GM19099 (cell line): ENCODE measurements around the gene CLK3.

Source experiments
- POLR2A ChIP-seq: IDR thresholded peaks from 3 replicates; pipeline ENCODE4 v1.6.1; 2011; ENCODE audit warnings: low read depth; ENCODE audit not compliant: insufficient read length; ENCODE audit errors: extremely low read depth

CLK3 gene

DNA sequence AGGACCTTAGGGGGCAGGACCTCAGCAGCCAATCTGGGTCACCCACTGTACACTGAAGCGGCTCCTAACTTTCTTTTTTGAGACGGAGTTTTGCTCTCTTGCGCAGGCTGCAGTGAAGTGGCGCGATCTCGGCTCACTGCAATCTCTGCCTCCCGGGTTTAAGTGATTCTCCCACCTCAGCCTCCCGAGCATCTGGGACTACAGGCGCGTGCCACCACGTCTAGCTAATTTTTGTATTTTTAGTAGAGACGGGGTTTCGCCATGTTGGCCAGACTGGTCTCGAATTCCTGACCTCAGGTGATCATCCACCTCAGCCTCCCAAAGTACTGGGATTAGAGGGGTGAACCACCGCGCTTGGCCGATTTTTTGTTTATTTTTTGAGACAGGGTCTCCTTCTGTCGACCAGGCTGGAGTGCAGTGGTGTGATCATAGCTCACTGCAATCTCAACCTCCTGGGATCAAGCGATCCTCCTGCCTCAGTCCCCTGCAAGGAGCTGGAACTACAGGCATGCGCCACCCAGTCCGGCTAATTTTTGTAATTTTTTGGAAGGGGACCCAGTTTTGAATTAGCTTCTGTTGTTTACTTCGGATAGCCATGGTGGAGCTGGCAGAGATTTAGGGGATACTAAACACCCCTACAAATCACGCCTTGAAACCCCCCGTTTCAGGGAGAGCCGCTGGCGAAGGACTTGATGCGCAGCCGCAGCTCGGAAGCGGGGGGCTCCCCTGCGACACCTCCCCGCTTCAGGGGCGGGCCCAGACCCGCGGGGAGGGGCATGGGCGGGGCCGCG lies 1.5 kb upstream of the CLK3 start:
- no peak for TF ChIP-seq POLR2A

DNA sequence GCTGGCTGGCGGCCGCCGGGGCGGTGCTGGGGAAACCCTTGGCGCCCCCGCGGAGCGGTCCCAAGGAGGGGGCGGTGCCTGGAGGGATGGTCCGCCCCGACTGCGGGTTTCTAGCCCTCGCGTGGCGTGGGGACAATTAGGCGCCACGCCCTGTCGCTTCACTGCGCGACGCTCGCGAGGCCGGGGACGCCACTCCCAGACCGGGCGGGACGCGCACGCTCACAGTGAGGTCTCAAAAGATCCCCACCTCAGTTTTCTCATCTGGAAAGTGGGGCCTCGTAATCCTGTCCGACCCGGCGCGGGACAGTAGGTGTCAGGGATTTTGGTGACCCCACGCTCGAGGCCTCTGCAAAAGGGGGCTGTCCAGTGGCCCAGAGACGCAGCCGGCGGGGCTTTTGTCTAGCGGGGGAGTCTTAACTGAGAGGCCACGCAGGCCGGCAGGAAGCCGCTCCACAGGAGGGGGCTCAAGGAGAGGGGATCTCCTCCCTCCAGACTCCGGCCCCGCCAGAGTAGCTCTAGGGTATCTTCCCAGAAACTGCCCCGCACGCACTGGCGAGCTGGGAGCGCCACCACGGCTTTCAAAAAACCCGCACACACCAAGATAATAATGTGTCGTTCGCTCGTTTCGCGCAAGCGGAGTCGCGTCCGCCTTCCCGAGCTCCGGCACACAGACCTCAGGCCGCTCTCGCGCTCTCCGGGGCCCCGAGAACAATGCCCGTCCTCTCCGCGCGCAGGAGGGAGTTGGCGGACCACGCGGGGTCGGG lies 710 bp upstream of the CLK3 start:
- TF ChIP-seq POLR2A, result no peak

DNA sequence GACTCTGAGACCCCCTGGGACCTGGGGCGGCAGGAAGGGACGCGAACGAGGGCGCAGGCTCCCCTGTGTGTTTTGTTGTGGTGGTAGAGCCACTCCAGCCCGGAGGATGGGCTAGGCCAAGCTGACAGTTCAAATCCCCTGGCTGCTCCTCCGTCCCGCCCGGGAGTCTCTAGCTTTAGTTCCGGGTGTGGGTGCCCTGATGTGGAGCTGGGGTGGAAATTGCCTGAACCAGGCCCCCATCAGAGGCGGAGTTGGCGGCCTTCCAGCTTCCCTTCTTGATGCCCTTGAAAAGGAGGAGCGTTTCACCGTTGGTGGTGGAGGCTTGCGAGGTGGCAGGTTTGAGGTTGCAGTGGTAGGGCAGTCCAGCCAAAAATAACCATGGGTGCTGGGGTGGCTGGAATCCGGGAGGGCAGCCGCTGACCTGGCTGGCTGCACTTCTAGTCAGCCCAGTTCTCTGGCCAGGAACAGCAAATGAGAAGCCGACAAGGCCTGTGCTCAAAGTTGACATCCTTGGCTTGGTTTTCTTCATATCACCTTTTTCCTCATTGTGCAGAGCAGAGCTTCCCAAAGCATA lies 817 bp downstream of the CLK3 start:
- TF ChIP-seq POLR2A, result no peak

DNA sequence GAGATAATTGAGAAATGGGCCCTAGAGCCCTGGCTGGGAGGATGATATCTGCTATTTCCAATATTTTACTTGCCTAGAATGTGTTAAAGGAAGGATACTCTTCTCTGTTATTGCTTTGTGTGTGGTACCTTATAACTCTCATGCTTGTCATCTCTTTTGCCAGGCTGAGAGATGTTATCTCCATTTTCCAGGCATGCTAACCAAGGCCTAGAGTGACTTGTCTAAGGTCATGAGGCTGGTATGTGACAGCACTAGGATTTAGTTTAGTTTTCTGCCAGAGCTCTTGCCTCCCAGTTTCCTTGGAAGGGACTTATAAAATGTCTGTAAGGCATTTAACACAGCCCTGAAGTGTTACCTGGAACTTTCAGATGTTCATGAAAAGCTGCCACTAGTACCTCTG lies 1.4 kb downstream of the CLK3 start:
- TF ChIP-seq POLR2A, result no peak

DNA sequence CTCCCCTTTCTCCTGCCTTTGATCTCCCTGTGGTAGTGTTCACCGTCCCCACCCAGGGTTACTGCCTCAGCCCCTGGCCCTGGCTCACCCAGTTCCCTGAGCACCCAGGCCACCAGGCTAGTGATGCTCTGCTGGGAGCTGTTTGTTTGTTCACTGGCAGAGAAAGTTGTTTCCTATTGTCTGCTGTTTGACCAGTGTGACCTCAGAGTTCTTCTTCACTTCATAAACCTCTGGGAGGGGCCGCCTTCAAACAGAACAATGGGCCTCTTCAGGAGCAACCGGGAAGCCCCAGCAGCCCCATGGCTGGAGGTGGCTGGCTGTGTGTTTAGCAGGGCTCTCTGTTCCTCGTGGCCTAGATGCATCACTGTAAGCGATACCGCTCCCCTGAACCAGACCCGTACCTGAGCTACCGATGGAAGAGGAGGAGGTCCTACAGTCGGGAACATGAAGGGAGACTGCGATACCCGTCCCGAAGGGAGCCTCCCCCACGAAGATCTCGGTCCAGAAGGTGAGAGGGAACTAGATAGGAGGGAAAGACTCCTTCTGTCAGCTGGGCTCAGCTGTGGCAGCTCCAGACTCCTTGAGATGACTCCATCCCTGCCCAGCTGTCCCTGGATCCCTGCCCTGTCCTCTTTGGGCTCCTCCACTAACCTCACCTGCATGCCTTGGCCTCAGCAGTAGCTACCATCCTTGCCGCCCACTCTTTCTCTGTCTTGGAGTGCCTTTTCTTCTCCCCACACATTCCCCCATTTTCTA lies 3.4 kb downstream of the CLK3 start:
- no peak for TF ChIP-seq POLR2A

DNA sequence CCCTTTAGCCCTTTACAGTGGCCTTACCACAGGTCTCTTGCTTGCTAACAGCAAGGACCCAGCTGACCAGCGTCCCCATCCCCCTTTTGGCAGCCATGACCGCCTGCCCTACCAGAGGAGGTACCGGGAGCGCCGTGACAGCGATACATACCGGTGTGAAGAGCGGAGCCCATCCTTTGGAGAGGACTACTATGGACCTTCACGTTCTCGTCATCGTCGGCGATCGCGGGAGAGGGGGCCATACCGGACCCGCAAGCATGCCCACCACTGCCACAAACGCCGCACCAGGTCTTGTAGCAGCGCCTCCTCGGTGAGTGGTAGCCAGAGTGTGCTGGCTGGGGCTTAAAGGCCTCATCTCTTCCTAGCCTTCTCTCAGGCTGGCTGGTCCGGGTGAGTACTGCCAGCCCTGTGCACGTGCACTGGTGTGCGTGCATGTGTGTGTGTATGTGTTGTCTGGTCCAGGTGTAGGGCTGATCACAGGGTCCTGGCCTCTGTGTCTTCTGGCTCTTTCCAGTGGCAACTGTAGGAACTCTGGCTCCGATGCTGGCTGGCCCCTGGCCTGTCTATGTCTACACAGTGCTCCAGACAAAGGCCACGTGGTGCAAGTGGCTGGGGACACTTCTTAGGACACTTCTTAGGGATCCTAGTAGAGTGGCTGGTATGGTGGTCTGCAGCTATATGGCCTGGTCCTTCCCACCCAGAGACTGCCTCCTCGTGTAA lies 4.4 kb downstream of the CLK3 start:
- no peak for TF ChIP-seq POLR2A

DNA sequence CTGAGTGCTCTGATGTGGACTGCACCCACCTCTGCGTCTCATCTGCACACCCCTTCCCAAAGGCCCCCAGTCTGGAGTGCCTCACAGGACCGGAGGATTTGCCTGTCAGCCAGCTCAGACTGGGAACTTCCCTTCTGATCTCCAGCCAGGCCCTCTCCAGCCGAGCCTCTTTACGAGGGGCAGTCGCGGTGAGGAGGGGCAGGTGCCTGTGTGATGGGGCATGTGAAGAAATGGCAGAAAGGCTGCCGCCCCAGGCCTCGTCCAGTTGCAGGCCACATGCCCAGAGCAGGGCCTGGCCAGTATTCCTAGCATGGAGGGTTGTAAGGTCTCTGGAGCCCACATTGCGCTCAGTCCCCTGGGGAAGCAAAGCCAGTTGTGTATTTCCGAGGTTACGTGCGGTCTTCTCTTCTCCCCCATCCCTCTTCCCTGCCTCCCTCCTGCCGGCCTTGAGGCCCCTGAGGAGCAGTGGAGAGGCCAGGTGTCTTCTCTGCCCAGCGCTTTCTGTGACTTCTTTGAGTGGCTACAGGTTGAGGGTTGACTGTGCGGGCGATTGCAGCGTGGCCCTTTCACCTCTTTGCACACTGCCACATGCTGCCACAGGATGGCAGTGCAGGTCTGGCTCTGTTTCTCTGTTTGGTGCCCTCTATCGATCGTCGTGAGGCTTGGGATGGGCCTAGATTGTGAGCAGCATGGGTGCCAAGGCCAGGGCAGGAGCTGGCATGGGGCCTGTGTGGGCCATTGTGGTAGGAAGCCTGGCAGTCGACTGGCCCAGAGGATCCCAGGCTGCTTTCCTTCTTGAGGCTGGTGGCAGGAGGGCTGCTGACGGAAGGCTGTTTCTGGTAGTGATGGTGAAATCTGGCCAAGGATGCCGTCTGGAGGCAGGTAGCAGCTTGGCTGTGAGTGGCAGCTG lies 5.3 kb downstream of the CLK3 start:
- no peak for TF ChIP-seq POLR2A

DNA sequence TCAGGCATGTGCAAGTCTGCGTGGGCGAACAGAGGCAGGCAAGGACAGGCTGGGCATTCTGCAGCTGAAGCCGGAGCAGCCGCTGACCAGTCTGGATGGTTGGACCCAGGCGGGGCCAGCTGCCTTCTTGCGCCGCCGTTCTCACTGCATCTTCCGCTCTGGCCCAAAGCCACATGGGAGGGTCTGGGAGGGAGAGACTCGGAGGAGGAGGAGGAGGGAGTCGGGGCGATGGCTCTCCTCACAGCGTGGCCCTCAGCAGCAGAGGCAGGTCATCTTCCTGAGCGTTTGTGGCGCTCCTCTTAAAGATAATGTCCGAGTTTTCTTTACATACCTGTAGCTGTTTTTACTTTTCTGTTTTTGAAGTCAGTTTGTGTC lies 5.9 kb downstream of the CLK3 start:
- no peak for TF ChIP-seq POLR2A

DNA sequence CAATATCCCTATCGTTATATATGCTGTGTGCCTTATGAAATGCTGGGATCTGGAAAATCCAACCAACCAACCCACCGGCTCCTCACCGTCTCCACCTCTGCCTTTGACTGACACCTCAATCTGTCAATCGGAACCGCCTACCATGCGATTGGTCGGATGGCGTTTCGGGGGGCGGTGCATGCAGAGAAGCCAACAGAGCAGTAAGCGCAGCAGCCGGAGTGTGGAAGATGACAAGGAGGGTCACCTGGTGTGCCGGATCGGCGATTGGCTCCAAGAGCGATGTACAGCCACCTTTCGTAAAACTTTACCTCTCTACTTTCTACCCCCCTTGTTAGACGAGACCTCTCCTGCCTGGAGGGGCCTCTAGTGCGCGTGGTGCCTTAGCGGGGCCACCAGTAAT lies 6.3 kb downstream of the CLK3 start:
- no peak for TF ChIP-seq POLR2A

DNA sequence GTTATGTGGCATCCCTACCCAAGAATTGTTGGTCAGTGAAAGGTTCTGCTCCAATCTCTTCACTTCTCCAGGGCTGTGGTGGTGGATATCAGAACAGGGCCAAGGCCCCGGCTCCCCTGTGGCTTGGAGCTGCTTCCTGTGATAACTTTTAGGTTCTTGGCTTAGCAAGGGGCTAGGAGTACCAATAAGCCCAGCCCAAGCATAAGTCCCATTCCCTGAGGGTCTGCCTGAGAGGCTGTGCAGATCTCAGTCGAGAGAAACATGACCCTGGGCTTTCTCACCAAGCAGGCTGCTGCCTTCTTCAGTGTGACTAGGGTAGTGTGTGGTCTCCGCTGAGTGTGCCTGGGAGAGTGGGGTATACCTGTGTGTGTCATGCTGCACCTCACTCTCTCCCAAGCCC lies 7.1 kb downstream of the CLK3 start:
- no peak for TF ChIP-seq POLR2A

DNA sequence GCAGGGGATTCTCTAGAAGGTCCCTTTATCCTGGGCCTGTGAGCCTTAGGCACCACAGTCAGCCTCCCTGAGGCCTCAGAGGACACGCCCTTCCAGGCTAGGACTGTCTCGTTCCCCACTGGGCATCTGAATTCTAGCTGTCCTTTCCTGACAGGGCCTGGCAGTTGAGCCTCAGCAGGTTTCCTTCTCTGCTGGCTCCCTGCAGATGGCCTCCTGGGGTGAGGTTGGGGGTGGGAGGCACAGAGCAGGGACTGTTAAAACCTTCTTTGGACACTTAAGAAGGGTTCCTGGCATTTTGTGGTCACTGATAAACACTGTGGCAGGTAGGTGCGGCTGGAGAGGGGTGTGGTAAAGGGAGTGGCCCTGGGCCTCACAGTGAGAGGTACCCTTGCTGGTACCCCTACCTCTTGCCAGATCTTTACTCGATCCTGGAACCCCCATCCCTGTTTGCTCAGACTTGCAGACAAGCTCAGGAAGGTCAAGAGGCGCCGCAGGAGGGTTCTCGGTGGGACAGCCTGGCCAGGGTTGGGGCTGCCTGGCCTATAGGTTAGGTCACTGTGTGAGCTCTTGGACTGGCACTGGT lies 8.5 kb downstream of the CLK3 start:
- no peak for TF ChIP-seq POLR2A

DNA sequence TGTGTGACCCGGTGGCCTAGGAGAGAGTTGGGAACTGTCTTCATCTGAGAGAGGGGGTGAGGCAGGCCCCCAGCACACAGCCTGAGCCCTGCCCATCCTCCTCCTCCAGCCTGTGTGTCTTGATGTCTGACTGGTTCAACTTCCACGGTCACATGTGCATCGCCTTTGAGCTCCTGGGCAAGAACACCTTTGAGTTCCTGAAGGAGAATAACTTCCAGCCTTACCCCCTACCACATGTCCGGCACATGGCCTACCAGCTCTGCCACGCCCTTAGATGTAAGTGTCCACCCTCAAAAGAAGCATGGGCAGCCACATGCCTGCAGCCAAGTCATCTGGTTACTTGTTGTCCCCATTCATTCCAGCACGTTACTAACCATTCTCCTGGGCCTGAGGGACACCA lies 10.1 kb downstream of the CLK3 start:
- no peak for TF ChIP-seq POLR2A

DNA sequence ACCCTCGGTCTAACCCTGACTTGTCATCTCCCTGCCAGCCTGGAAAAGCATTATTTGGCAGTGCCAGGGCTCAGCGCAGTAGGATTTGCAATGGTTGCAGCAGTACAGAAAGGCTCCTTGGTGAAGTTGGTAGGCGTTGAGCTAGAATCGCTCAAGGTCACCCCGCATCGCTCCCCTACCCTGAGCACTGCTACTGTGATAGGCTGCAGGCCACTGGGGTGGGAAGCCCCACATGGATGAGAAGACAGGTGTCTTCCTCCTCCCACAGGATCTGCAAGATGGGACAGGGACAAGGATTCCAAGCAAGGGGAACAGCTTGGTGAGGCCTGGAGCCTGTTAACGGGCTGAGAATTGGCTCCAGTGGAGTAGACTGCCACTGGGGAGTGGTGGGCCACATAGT lies 10.7 kb downstream of the CLK3 start:
- no peak for TF ChIP-seq POLR2A
